Measurements from ENCODE around the gene HBQ1.
"Not testable (repeated sequence)": the region's sequence is repeated elsewhere in the genome, so short reads cannot be mapped to it uniquely, and the experiment has no call there.

HBQ1 gene

GRCh38 chr16:176006-176405, 4.3 kb upstream of the HBQ1 start:
- not testable (repeated sequence) for DNase-seq (ENCODE audit: low read depth, low spot score)

GRCh38 chr16:176477-177382, 3.5 kb upstream of the HBQ1 start, which contains the start of gene HBA1:
Gene HBA1 (plus strand): TSS chr16:176680. CDS start chr16:176717, 37 bp downstream.
- not testable (repeated sequence) for DNase-seq (ENCODE audit: low read depth, low spot score)

GRCh38 chr16:177394-177822, 2.9 kb upstream of the HBQ1 start:
- DNase-seq (ENCODE audit: low read depth, low spot score), result no peak

GRCh38 chr16:177981-178667, 2.1 kb upstream of the HBQ1 start:
- DNase-seq (ENCODE audit: low read depth, low spot score), result no peak

- no peak for DNase-seq (ENCODE audit: low read depth, low spot score)
These were observed 1.6 kb upstream of the HBQ1 start for GRCh38 chr16:178668-179015.

GRCh38 chr16:179211-180092, 807 bp upstream of the HBQ1 start:
- no peak for DNase-seq (ENCODE audit: low read depth, low spot score)

GRCh38 chr16:180681-181564, 664 bp downstream of the HBQ1 start:
- no peak for DNase-seq (ENCODE audit: low read depth, low spot score)

GRCh38 chr16:181565-182021, 1.3 kb downstream of the HBQ1 start:
- peak; percentile 63 for DNase-seq (ENCODE audit: low read depth, low spot score)

- no peak for DNase-seq (ENCODE audit: low read depth, low spot score)
These were observed 2.7 kb downstream of the HBQ1 start for GRCh38 chr16:183005-183404.

- DNase-seq (ENCODE audit: low read depth, low spot score), result no peak
These were observed 5.0 kb downstream of the HBQ1 start for GRCh38 chr16:185213-185612.

- DNase-seq (ENCODE audit: low read depth, low spot score), result no peak
These were observed 5.4 kb downstream of the HBQ1 start for GRCh38 chr16:185691-186090.

- DNase-seq (ENCODE audit: low read depth, low spot score), result no peak
These were observed 7.1 kb downstream of the HBQ1 start for GRCh38 chr16:187330-187729.

- no peak for DNase-seq (ENCODE audit: low read depth, low spot score)
These were observed 8.4 kb downstream of the HBQ1 start for GRCh38 chr16:188674-189073.

- no peak for DNase-seq (ENCODE audit: low read depth, low spot score)
These were observed 9.4 kb downstream of the HBQ1 start for GRCh38 chr16:189604-190186.

- DNase-seq (ENCODE audit: low read depth, low spot score), result no peak
These were observed 11.6 kb downstream of the HBQ1 start for GRCh38 chr16:191831-192230.

- DNase-seq (ENCODE audit: low read depth, low spot score), result no peak
These were observed 12.4 kb downstream of the HBQ1 start for GRCh38 chr16:192686-193085.

GRCh38 chr16:193441-193840, 13.2 kb downstream of the HBQ1 start:
- DNase-seq (ENCODE audit: low read depth, low spot score), result no peak

GRCh38 chr16:194516-194915, 14.3 kb downstream of the HBQ1 start:
- no peak for DNase-seq (ENCODE audit: low read depth, low spot score)

- no peak for DNase-seq (ENCODE audit: low read depth, low spot score)
These were observed 20.1 kb downstream of the HBQ1 start for GRCh38 chr16:200388-200787.

- no peak for DNase-seq (ENCODE audit: low read depth, low spot score)
These were observed 23.0 kb downstream of the HBQ1 start for GRCh38 chr16:203246-203645.

Measured in activated CD4-positive, CD25-positive, alpha-beta regulatory T cell treated with anti-CD3 and anti-CD28 coated beads, Interleukin-2, amount 50 U/mL, for 16 hours (primary cell).